CD4-positive, alpha-beta T cell treated with Interleukin-15 for 4 hours (primary cell): ENCODE data around the gene LSM14A.
A peak's percentile ranks its signal among the peaks of the same experiment; 100 is the strongest.
"Not testable (repeated sequence)": the region's sequence is repeated elsewhere in the genome, so short reads cannot be mapped to it uniquely, and the experiment has no call there.

ENCODE experiments used
- DNase-seq: peaks from one replicate; pipeline ENCODE4 v3.0.0-alpha.2; 2020; ENCODE audit warnings: low spot score

Gene LSM14A

DNA sequence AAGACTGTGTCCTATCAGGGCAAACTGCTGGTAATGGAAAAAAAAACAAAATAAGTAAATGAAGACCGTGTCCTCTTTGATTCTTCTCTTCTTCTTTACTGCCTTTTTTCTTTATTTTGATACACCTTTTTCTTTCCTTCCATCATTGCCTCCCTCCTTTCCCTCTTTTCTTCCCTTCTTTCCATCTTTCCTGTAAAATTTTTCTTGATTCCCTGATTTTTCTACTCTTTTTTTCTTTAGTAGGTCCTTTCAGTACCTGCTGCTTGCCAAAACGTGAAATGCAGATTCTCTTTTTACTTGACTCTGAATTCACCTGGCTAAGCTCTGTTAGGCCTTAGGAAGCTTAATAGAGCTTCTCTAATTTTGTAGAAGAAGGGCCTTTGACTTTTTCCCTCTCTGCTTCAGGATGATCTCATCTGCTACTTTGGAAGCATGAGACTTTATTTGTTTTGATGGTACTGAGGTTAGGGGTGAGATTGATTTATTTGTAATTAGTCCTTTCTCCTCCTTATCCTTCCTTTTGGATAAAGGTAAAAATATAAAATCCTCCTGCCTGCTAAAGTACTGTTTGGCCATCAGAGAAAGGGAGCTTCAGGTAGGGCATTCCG is 19.2 kb downstream of the LSM14A start:
- DNase-seq: no peak

DNA sequence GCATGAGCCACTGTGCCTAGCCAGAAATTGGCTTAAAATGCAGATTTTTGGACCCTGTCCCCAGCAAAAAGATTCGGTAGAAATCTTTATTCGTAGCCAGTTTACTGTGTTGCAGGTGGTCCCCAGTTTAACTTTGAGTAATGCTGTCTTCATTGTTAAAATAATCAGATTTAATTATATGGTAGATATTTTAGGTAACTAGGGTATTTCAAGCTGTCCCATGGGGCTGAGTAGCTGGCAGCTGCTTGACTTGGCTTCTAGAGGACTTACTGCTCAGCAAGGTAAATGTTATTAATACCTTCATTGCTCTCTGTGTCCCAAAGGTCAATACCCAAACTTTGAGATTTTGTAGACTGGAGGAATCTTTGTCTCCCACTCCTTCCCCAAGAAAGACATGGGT is 21.1 kb downstream of the LSM14A start:
- DNase-seq: no peak

DNA sequence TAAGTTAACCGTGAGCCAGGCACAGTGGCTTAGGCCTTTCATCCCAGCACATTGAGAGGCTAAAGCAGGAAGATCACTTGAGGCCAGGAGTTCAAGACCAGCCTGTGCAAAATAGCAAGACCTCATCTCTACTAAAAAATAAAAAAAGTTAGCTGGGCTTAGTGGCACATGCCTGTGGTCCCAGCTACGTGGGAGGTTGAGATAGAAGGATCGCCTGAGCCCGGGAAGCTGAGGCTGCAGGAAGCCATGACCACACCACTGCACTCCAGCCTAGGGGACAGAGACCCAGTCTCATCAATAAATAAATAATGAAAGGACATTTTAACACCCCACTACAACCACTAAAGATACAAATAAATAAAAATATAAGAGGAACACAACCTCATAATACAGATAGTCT is 21.6 kb downstream of the LSM14A start:
- DNase-seq: no peak

- no peak for DNase-seq
Observed at GRCh38 chr19:34201133-34201532, 28.8 kb downstream of the LSM14A start.

DNA sequence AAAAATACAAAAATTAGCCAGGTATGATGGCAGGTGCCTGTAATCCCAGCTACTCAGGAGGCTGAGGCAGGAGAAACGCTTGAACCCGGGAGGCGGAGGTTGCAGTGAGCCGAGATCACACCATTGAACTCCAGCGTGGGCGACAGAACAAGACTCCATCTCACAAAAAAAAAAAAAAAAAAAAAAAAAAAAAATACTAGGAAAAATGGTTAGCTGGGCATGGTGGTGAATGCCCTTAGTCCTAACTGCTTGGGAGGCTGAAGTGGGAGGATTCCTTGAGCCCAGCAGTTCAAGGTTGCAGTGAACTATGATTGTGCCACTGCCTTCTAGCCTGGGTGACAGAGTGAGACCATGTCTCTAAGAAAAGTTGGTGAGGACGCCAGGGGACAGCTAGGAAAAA is 33.0 kb downstream of the LSM14A start:
- not testable (repeated sequence) for DNase-seq

DNA sequence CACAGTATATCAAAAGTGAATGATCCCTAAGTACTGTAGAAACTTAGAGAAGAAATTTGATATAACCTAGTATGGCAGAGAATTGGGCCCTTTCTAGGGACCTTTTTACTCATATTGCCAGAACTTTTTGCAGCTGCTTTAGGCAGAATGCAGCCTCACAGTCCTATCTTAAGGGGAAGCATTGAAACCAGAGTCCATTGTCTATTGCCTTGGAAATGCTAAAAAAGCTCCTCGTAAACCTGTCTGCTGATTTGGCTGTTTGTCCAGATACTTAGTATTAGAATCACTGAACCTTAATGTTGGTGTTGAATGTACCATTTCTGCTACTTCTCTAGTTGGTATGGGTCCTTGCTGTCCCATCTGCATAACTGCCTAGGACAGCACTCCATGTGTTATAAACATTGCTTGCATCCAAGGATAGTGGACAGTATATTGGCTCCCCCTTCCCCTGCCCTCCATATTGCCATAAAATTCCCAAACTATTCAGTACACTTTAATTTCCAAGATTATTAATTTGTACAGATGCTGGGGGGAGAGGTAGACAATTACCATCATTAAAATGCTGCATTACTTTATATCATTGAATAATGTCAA is 36.1 kb downstream of the LSM14A start:
- DNase-seq: no peak

- DNase-seq: no peak
Observed at GRCh38 chr19:34209726-34210125, 37.4 kb downstream of the LSM14A start.

GRCh38 chr19:34213283-34213682 is 41.0 kb downstream of the LSM14A start:
- DNase-seq: no peak

GRCh38 chr19:34214040-34214439 is 41.7 kb downstream of the LSM14A start:
- DNase-seq: no peak

DNA sequence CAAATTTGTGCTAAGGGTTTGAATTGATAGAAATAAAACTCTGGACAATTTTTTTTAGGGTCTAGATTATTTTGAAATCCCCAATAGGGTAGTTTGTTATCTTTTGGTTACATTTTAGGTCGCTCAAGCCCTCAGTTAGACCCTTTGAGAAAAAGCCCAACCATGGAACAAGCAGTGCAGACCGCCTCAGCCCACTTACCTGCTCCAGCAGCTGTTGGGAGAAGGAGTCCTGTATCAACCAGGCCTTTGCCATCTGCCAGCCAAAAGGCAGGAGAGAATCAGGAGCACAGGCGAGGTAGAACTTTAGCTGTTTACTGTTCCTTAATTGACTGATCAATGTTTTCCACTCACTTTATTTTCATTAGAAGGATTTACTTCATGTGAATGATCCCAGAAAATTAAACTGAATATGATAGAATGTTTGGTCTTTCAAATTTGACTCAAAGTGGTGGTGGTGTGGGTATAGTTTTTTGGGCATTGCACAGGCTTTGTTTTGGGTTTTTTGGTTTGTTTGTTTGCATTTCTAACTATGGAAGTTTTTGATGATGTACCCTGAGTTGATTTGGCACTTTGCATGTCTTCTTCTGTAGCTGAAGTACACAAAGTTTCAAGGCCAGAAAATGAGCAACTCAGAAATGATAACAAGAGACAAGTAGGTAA is 42.8 kb downstream of the LSM14A start:
- no peak for DNase-seq

DNA sequence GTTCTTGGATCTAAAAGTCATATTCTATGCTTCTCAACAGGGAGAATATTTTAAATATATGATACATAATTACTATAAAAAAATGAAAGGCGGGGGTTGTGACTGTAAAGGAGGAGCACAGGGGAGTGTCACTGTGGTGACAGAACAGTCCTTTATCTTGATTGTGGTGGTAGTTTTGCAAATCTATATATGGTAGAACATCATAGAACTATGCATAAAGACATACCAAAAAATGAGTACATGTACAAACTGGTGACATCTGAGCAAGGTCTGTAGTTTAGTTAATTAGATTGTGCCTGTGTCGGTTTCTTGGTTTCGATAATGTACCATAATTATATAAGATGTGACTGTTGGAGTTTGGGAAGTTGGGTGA is 43.3 kb downstream of the LSM14A start:
- DNase-seq: no peak

DNA sequence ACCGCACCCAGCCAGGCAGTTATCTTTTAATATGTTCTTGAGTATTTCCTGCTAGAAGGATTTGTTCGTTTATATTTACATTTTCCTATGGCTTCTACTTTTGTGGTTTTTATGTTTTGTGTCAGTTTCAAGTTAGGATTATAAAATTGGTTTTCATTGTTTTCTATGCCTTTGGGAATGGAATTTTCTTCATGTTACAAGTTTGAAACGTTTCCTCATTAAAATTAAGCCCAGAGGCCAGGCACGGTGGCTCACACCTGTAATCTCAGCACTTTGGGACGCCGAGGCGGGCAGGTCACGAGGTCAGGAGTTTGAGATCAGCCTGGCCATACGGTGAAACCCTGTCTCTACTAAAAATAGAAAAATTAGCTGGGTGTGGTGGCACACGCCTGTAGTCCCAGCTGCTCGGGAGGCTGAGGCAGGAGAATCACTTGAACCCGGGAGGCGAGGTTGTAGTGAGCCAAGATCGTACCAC is 44.5 kb downstream of the LSM14A start:
- not testable (repeated sequence) for DNase-seq

GRCh38 chr19:34217952-34218817 is 45.9 kb downstream of the LSM14A start:
- DNase-seq: peak; percentile 78

DNA sequence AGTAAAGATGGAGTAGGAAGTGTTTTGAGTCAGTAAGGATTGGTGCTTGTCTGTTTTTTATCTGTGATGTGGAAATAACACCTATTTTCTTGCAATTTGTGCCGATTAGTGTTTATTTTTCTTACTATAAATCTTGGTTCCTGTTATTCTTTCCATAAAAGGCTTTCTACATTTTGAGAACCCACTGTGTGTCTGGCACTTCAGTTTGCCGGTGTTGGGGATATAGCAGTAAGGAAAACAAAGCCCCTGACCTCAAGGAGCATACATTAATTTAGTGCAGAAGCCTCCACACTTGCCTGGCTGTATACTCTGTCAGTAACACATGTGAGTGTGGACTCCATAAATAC is 46.5 kb downstream of the LSM14A start:
- no peak for DNase-seq

- DNase-seq: peak; percentile 55
Observed at GRCh38 chr19:34220472-34221063, 48.3 kb downstream of the LSM14A start.

- no peak for DNase-seq
Observed at GRCh38 chr19:34222386-34222785, 50.1 kb downstream of the LSM14A start.

GRCh38 chr19:34224996-34225658 is 52.8 kb downstream of the LSM14A start:
- peak; percentile 39 for DNase-seq

GRCh38 chr19:34225659-34226015 is 53.3 kb downstream of the LSM14A start:
- no peak for DNase-seq

- DNase-seq: peak; percentile 14
Observed at GRCh38 chr19:34226036-34226435, 53.7 kb downstream of the LSM14A start.

DNA sequence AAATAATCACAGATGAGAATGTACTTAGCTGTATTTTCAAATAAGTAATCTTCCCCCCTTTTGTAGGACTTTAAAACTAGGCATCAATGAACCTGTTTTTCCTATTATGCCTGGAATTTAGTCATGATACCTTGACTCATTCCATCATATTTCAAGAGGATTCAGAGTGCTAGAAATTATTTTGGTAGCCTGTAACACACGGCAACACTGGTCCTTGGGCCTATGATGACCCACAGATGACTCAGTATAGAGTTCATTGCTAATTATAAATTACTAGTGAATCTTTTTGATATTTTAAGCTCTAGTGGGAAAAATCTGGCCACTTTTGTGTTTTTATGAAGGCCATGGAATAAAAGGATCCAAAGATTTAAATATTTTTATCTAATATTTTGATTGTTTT is 56.0 kb downstream of the LSM14A start:
- no peak for DNase-seq

DNA sequence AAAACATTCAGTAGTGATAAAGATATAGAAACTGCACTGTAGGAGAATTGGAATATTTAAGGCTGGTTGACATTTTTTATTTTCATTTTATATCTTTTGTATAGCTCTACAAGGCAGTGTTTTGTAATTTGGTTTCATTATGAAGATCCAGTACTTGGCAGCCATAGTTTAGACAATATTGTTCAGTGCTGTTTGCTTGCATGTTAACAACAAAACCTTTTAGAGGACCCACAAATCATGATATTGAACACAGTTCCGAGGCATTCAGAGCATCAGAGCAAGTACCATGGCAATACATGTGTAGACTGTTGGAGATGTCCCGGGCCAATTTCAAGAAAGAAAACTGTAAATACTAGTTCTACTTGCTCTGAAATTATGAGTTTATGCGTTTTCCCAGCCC is 56.5 kb downstream of the LSM14A start:
- DNase-seq: no peak

DNA sequence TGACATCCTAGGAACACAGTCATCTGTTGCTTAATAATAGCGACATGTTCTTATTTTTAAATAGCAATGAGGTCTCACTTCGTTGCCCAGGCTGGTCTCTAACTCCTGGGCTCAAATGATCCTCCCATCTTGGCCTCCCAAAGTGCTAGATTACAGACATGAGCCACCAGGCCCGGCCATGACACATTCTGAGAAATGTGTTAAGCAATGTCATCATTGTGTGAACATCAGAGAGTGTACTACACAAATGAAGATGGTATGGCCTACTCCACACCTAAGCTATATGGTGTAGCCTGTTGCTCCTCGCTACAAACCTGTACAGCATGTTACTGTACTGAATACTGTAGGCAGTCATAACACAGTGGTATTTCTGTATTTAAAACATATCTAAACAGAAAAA is 57.4 kb downstream of the LSM14A start:
- no peak for DNase-seq
